C4-2B (cell line): ENCODE data around the gene REEP1.

ENCODE experiments used
- CTCF ChIP-seq: fragments of 450-650 bp; conservative IDR thresholded peaks from 2 replicates; pipeline ENCODE4 v1.5.1; 2017; ENCODE audit warnings: mild to moderate bottlenecking
- ZFX ChIP-seq: fragments of 450-650 bp; IDR thresholded peaks from 2 replicates; pipeline ENCODE4 v1.6.1; 2017

GRCh38 chr2:86235196-86235980, 102.0 kb downstream of the REEP1 start:
- TF ChIP-seq CTCF (no peak), ZFX (no peak)
